ENCODE results near the gene TMEM132D. TPM values are rescaled to one million over a fixed set of nuclear protein-coding genes. Genes with fewer than 3 reads are reported as not detected.

TMEM132D gene
- polyA plus RNA-seq, 1 experiment, result not detected

GRCh38 chr12:129269756-129270495 lies 633.9 kb downstream of the TMEM132D start:
- ChIA-PET CTCF (no interaction called here), POLR2A (no interaction called here)
- TF ChIP-seq CTCF (IDR thresholded peaks at IDR 0.05; ENCODE audit: low read depth, low read length), result no peak
- H3K27ac ChIP-seq (ENCODE audit: low read depth, low read length), result no peak overlapping the region
- H3K27me3 ChIP-seq (ENCODE audit: control insufficient read depth, insufficient read depth, low read length), result no peaks in the 10 kb centered on the region
- no peak overlapping the region for H3K4me3 ChIP-seq (ENCODE audit: low read depth, low read length)
- no peak for DNase-seq (ENCODE audit: low read depth, low spot score)
- H3K9me3 ChIP-seq (ENCODE audit: control insufficient read depth, insufficient read depth, low read length), result peaks cover 37% of the 10 kb centered on the region

GRCh38 chr12:129258781-129259318 lies 645.0 kb downstream of the TMEM132D start:
- no peak overlapping the region for H3K27ac ChIP-seq (ENCODE audit: low read depth, low read length)
- no peak overlapping the region for H3K4me3 ChIP-seq (ENCODE audit: low read depth, low read length)
- no peak for TF ChIP-seq CTCF (IDR thresholded peaks at IDR 0.05; ENCODE audit: low read depth, low read length)
- ChIA-PET CTCF (no interaction called here), POLR2A (no interaction called here)
- H3K9me3 ChIP-seq (ENCODE audit: control insufficient read depth, insufficient read depth, low read length), result peaks cover 49% of the 10 kb centered on the region
- H3K27me3 ChIP-seq (ENCODE audit: control insufficient read depth, insufficient read depth, low read length), result no peaks in the 10 kb centered on the region
- DNase-seq (ENCODE audit: low read depth, low spot score), result no peak

- CTCF ChIA-PET, result no interaction called here
- H3K27me3 ChIP-seq (ENCODE audit: control insufficient read depth, insufficient read depth, low read length), result no peaks in the 10 kb centered on the region
- no peak overlapping the region for H3K27ac ChIP-seq (ENCODE audit: low read depth, low read length)
- no peak overlapping the region for H3K4me3 ChIP-seq (ENCODE audit: low read depth, low read length)
- POLR2A ChIA-PET, result no interaction called here
- H3K9me3 ChIP-seq (ENCODE audit: control insufficient read depth, insufficient read depth, low read length), result peaks cover 44% of the 10 kb centered on the region
- no peak for DNase-seq (ENCODE audit: low read depth, low spot score)
- no peak for TF ChIP-seq CTCF (IDR thresholded peaks at IDR 0.05; ENCODE audit: low read depth, low read length)
Measured at GRCh38 chr12:129257524-129257923, 646.3 kb downstream of the TMEM132D start.

GRCh38 chr12:129246630-129247029 lies 657.2 kb downstream of the TMEM132D start:
- Histone ChIP-seq H3K4me3 (ENCODE audit: low read depth, low read length) (no peak overlapping the region), H3K27me3 (ENCODE audit: control insufficient read depth, insufficient read depth, low read length) (no peaks in the 10 kb centered on the region), H3K9me3 (ENCODE audit: control insufficient read depth, insufficient read depth, low read length) (peaks cover 26% of the 10 kb centered on the region), H3K27ac (ENCODE audit: low read depth, low read length) (no peak overlapping the region)
- CTCF ChIA-PET, result no interaction called here
- TF ChIP-seq CTCF (IDR thresholded peaks at IDR 0.05; ENCODE audit: low read depth, low read length), result no peak
- POLR2A ChIA-PET, result no interaction called here
- no peak for DNase-seq (ENCODE audit: low read depth, low spot score)

- no peaks in the 10 kb centered on the region for H3K27me3 ChIP-seq (ENCODE audit: control insufficient read depth, insufficient read depth, low read length)
- no peak overlapping the region for H3K4me3 ChIP-seq (ENCODE audit: low read depth, low read length)
- CTCF ChIA-PET, result no interaction called here
- POLR2A ChIA-PET, result no interaction called here
- peaks cover 27% of the 10 kb centered on the region for H3K9me3 ChIP-seq (ENCODE audit: control insufficient read depth, insufficient read depth, low read length)
- no peak for DNase-seq (ENCODE audit: low read depth, low spot score)
- no peak for TF ChIP-seq CTCF (IDR thresholded peaks at IDR 0.05; ENCODE audit: low read depth, low read length)
- no peak overlapping the region for H3K27ac ChIP-seq (ENCODE audit: low read depth, low read length)
Measured at GRCh38 chr12:129245769-129246168, 658.1 kb downstream of the TMEM132D start.

Data from AG04450 (cell line).